AG10803 (cell line): Measurements from ENCODE around the gene LAMA2.

Experiments used
- DNase-seq: peaks from one replicate; pipeline ENCODE4 v3.0.0; 2010; ENCODE audit warnings: low read depth
- H3K4me3 ChIP-seq: 2 replicates; pipeline ENCODE4 v1.5.1; 2011; ENCODE audit warnings: mild to moderate bottlenecking, low read length, control low read depth
- CTCF ChIP-seq: conservative IDR thresholded peaks from 2 replicates; pipeline ENCODE4 v1.5.1; 2011; ENCODE audit warnings: mild to moderate bottlenecking, low read length, control low read depth, inconsistent platforms

Gene LAMA2

GRCh38 chr6:129344379-129344778 is 461.4 kb downstream of the LAMA2 start:
- no peak for TF ChIP-seq CTCF
- DNase-seq: no peak

GRCh38 chr6:129345890-129346289 is 463.0 kb downstream of the LAMA2 start:
- no peak overlapping the region for H3K4me3 ChIP-seq
- TF ChIP-seq CTCF: no peak
- DNase-seq: peak; percentile 66

More at GRCh38 chr6:129344379-129344778, 461.4 kb downstream of the LAMA2 start:
- H3K4me3 ChIP-seq: no peak overlapping the region

- TF ChIP-seq CTCF: no peak
- no peak for DNase-seq
Observed at GRCh38 chr6:129346964-129347363, 464.0 kb downstream of the LAMA2 start.

GRCh38 chr6:129350278-129350677 is 467.3 kb downstream of the LAMA2 start:
- no peak overlapping the region for H3K4me3 ChIP-seq
- DNase-seq: no peak
- TF ChIP-seq CTCF: no peak

More at GRCh38 chr6:129346964-129347363, 464.0 kb downstream of the LAMA2 start:
- H3K4me3 ChIP-seq: no peak overlapping the region

GRCh38 chr6:129351807-129352206 is 468.9 kb downstream of the LAMA2 start:
- peak; percentile 9 for DNase-seq
- H3K4me3 ChIP-seq: no peak overlapping the region
- TF ChIP-seq CTCF: no peak

GRCh38 chr6:129353067-129353466 is 470.1 kb downstream of the LAMA2 start:
- no peak for TF ChIP-seq CTCF
- H3K4me3 ChIP-seq: no peak overlapping the region
- no peak for DNase-seq

GRCh38 chr6:129356129-129356528 is 473.2 kb downstream of the LAMA2 start:
- H3K4me3 ChIP-seq: no peak overlapping the region
- no peak for TF ChIP-seq CTCF
- DNase-seq: no peak
